Chondrocyte (in vitro differentiated cells): Measurements from ENCODE around the gene RNASE4. TPM values are rescaled to one million over a fixed set of nuclear protein-coding genes. Genes with fewer than 3 reads are reported as not detected.

Source experiments
- DNase-seq: peaks from one replicate; pipeline ENCODE4 v3.0.0; 2021; ENCODE audit warnings: mixed read lengths, low spot score
- H3K27ac Mint-ChIP-seq: one replicate; pipeline ENCODE4 v1.8.0; 2021; ENCODE audit warnings: mild to moderate bottlenecking, moderate library complexity, mixed read lengths; ENCODE audit not compliant: unreplicated experiment
- H3K27me3 Mint-ChIP-seq: 2 replicates; pipeline ENCODE4 v1.8.0; 2021; ENCODE audit warnings: low read depth, mixed read lengths
- H3K36me3 Mint-ChIP-seq: 2 replicates; pipeline ENCODE4 v1.8.0; 2021; ENCODE audit warnings: low read depth, mixed read lengths
- H3K4me1 Mint-ChIP-seq: 2 replicates; pipeline ENCODE4 v1.8.0; 2021; ENCODE audit warnings: low read depth, mild to moderate bottlenecking, mixed read lengths
- H3K4me3 Mint-ChIP-seq: one replicate; pipeline ENCODE4 v1.8.0; 2021; ENCODE audit warnings: mild to moderate bottlenecking, moderate library complexity, mixed read lengths; ENCODE audit not compliant: unreplicated experiment
- H3K9me3 Mint-ChIP-seq: 2 replicates; pipeline ENCODE4 v1.8.0; 2021; ENCODE audit warnings: low read depth, mixed read lengths
- CTCF ChIP-seq: fragments of 200-600 bp; sonication (generic); IDR thresholded peaks from 2 replicates; pipeline ENCODE4 v1.5.0; 2021; ENCODE audit warnings: antibody characterized with exemption, mild to moderate bottlenecking, moderate library complexity
- total RNA-seq: library from RNA; stranded (reverse); gene quantifications from 3 replicates; pipeline ENCODE4 v1.2.1, GENCODE V29; 2021

The RNASE4 gene
- total RNA-seq, 1 donor from 2014 or later, result 28.5 TPM

- H3K4me1 Mint-ChIP-seq, result peaks cover 31% of the 10 kb centered on the region
- no peak for DNase-seq
- no peaks in the 10 kb centered on the region for H3K9me3 Mint-ChIP-seq
- H3K36me3 Mint-ChIP-seq, result no peaks in the 10 kb centered on the region
- H3K27me3 Mint-ChIP-seq, result no peaks in the 10 kb centered on the region
- H3K4me3 Mint-ChIP-seq, result no peak overlapping the region
- TF ChIP-seq CTCF, result no peak
- H3K27ac Mint-ChIP-seq, result no peak overlapping the region
These were observed 3.2 kb downstream of the RNASE4 start for GRCh38 chr14:20687362-20688166.

- no peak for DNase-seq
- TF ChIP-seq CTCF, result no peak
- Mint-ChIP-seq H3K27me3 (no peaks in the 10 kb centered on the region), H3K4me1 (peaks cover 31% of the 10 kb centered on the region), H3K27ac (no peak within 1 kb of the TSS), H3K4me3 (no peak within 1 kb of the TSS), H3K9me3 (no peaks in the 10 kb centered on the region), H3K36me3 (no peaks in the 10 kb centered on the region)
These were observed 3.9 kb downstream of the RNASE4 start, which contains the start of gene ANG for GRCh38 chr14:20688167-20688839. ANG (plus strand) TSS chr14:20688764; CDS start chr14:20693565, 4,801 bp downstream.

GRCh38 chr14:20690848-20691640 is 6.7 kb downstream of the RNASE4 start:
- no peak for DNase-seq
- H3K4me3 Mint-ChIP-seq, result no peak overlapping the region

GRCh38 chr14:20692116-20692751 is 7.9 kb downstream of the RNASE4 start:
- no peaks in the 10 kb centered on the region for H3K27me3 Mint-ChIP-seq
- no peaks in the 10 kb centered on the region for H3K9me3 Mint-ChIP-seq
- no peak overlapping the region for H3K4me3 Mint-ChIP-seq
- peaks cover 9% of the 10 kb centered on the region for H3K4me1 Mint-ChIP-seq
- peaks cover 1% of the 10 kb centered on the region for H3K36me3 Mint-ChIP-seq
- no peak for TF ChIP-seq CTCF
- no peak for DNase-seq
- no peak overlapping the region for H3K27ac Mint-ChIP-seq

More at GRCh38 chr14:20690848-20691640, 6.7 kb downstream of the RNASE4 start:
- TF ChIP-seq CTCF, result peak; percentile 88
- Mint-ChIP-seq H3K4me1 (peaks cover 20% of the 10 kb centered on the region), H3K36me3 (peaks cover 1% of the 10 kb centered on the region), H3K9me3 (no peaks in the 10 kb centered on the region), H3K27ac (no peak overlapping the region), H3K27me3 (no peaks in the 10 kb centered on the region)
